ENCODE results near the gene PORCN.
"Not testable (repeated sequence)": the region's sequence is repeated elsewhere in the genome, so short reads cannot be mapped to it uniquely, and the experiment has no call there.

PORCN gene

DNA sequence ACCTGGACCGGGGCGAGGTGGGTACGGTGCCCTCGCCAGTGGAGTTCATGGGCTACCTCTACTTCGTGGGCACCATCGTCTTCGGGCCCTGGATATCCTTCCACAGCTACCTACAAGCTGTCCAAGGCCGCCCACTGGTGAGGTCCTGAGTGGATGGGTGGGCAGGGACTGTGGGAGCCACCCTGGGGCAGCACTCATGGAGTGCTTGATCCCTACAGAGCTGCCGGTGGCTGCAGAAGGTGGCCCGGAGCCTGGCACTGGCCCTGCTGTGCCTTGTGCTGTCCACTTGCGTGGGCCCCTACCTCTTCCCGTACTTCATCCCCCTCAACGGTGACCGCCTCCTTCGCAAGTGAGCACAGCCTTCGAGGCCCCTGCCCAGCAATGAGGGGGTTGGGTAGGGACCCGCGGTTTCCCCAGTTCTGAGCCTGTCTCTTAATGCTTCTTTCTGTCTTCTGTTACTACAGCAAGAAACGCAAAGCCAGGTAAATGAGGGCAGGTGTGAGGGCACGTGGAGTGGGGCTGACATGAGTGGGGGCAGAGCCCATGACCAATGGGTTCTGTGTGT, 3.7 kb downstream of the PORCN start:
- DNase-seq (ENCODE audit: low read depth) = no peak

DNA sequence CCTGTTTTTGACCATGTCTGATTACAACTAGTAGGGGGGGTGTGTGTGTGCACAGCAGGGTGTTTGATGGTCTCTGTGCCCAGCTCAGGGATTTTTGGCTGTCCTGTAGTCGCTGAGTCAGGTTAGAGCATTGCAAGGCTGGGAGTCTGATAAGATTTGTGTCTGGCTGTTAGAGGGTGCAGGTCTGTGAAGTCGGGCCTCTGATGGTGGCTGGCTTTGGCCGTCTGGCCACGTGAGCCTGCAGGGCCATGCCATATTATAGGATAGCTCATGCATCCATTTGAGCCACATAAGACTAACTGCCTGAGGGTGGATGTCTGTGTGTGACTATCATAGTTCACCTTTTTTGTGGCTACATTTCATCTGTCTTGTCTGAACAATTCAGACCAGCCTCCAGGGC, 4.9 kb downstream of the PORCN start:
- DNase-seq (ENCODE audit: low read depth) = no peak

DNA sequence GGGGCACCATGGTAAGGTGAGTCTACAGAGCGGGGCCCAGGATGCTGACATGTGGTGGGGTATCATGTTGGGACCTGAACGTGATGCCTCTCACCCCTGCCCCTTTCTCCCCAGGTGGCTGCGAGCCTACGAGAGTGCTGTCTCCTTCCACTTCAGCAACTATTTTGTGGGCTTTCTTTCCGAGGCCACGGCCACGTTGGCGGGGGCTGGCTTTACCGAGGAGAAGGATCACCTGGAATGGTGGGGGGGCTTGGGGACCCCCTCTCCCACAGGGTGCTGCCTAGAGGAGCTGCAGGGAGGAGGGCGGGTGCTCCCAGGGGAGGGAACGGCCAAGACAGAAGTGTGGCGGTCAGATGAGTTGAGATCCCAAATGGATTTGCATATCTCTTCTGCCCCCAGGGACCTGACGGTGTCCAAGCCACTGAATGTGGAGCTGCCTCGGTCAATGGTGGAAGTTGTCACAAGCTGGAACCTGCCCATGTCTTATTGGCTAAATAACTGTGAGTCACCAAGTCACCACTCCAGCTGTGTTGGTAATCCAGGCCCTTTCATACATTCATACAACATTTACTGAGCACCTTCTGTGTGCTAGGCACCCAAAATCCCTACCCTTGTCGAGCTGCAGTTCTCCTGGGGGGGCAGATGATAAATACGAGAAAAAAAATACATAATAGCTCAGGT, 5.5 kb downstream of the PORCN start:
- DNase-seq (ENCODE audit: low read depth) = no peak

DNA sequence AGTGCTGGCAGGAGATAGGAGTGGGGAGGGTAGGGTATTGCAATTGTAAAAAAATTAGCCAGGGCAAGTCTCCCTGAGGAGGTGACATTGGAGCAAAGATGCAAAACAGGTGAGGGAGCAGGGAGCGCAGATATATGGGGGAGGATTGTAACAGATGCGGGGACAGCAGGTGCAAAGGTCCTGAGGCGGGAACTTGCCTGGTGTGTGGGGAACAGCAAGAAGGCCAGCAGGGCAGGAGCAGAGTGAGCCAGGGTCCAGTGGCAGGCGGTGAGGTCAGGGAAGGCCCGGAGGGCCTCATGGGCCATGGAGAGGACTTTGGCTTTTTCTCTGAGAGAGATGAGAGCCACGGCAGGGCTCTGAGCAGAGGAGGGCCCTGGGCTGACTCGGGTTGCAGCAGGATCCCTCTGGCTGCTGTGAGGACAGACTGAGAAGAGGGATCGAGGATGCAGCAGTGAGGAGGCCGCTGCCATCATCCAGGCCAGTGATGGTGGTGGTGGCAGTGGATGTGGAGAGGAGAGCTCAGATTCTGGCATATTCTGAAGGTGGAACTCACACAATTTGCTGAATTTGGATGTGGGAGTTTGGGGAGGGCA, 6.2 kb downstream of the PORCN start:
- DNase-seq (ENCODE audit: low read depth) = no peak

DNA sequence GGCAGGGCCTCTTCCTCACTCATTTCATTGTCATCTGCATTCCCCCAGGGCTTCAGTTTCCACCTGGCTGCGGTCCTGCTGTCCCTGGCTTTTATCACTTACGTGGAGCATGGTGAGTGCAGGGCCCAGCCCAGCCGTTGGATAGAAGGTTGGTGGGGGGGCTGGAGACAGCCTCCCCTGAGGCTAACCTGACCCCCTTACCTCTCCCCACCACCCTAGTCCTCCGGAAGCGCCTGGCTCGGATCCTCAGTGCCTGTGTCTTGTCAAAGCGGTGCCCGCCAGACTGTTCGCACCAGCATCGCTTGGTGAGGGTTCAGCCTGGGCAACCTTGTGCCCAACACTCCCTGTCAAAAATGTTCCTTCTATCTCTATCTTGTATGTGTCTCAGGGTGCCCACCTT, 7.0 kb downstream of the PORCN start:
- DNase-seq (ENCODE audit: low read depth) = no peak

DNA sequence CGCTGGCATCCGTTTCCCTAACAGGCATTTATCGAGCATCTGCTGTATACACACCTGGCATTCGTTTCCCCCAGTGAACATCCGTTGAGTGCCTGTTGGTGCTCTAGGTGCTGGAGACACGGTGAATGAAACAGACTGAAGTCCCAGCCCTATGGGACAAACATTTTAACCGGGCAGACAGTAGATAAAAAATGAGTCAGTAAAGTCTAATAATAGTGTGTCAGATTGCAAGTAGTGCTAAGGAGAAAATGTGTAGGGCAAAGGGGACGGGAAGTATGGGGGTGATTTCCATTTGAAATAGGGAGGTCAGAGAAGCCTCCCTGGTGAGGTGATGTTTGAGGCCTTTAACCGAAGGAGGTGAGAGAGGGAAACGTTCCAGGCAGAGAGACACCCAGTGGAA, 7.5 kb downstream of the PORCN start:
- DNase-seq (ENCODE audit: low read depth) = no peak

GRCh38 chrX:48516987-48517386, 8.2 kb downstream of the PORCN start:
- DNase-seq (ENCODE audit: low read depth) = no peak

DNA sequence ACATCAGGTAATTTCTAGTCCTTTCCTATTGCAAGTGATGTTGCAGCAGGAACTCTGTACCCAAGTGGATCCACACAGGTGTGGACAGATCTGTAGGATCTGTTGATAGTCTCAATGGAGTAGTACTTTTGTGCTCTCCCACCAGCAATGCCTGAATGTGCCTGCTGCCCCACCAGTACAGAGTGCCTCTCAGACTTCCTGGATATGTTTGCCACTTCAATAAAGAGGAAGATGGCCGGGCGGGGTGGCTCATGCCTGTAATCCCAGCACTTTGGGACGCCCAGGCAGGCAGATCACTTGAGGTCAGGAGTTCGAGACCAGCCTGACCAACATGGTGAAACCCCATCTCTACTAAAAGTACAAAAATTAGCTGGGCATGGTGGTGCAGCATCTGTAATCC, 10.7 kb downstream of the PORCN start:
- not testable (repeated sequence) for DNase-seq (ENCODE audit: low read depth)

DNA sequence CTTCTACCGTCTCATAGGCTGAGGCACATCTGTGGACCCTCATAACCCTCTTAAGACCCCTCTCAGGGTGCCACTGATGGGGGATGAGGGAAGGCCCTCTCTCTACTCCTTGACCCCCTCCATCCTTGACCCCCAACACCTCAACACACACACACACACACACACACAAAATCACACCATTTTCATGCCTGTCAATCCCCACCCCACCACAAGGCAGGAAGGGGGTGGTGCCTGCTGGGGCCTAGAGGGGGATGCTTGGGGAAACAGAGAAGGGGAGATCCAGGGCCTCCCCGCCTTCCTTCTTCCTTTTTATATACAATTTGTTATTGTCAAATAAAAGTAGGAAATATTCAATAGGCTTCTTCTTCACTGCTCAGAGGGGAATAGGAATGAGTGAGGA, 11.7 kb downstream of the PORCN start:
- no peak for DNase-seq (ENCODE audit: low read depth)

GRCh38 chrX:48520976-48521352, 12.2 kb downstream of the PORCN start:
- DNase-seq (ENCODE audit: low read depth) = no peak

DNA sequence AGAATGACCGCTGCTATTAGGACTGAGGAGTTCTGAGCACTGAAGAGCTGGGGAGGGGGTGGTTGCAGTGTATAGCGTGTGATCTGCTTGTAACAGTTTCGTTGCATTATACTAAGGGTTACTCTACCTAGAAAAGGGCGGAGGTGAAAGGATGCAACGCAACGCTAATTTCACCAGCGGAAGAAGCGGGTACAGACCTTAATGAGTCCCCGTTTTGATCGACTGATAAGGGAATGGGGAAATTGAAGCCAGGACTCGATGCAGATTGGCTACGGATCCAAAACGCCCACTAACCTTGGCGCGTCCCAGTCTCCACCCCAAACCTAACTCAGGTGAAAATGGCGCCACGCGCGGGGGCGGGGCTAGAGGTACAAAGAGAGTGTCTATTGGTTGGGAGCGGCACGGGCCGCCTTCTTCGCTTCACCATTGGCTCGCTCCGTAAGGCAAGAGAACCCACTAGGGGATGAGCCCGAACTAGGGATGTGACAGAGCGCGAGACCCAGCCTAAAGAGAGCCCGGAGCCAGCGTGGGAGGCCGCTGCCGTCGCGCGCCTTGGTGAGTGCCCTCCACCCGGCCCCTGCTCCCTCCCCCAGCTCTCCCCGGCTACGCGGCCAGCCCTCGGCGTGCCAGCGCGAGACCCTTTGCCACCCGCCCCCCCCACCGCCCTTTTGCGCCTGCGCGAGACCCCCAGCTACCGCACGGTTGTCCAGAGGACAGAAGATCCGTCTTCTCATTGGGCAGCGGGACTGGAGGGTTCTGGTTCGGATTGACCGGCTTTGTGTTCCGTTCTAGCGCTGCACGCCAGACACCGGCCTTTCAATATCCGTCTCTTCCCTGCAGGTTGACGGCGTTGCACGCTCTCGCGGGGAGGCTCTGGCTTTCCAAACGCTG, 12.8 kb downstream of the PORCN start, which contains the start of gene EBP:
Gene EBP (plus strand): TSS at position 456 of the 891 bp plus-strand sequence. CDS start 1,964 bp downstream, outside the sequence.
- peak; percentile 70 for DNase-seq (ENCODE audit: low read depth)

DNA sequence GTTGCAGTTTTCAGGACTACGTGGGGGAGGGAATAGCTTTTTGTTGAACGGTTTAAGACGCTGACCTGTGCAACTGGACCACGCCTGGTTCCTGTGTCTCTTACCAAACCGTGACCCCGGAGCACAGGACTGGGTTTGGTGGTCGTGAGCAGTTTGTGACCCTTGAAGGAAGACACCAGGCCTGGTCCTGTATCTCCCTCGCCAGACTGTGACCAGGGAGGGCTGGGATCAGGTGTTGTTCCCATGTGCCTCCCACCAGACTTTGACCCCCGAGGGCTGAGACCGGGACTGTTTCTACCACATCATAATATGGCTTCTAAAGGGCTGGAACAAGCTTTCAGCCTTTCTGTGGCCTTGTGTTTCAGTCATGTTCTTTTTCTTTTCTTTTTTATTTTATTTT, 13.5 kb downstream of the PORCN start:
- DNase-seq (ENCODE audit: low read depth) = no peak

DNA sequence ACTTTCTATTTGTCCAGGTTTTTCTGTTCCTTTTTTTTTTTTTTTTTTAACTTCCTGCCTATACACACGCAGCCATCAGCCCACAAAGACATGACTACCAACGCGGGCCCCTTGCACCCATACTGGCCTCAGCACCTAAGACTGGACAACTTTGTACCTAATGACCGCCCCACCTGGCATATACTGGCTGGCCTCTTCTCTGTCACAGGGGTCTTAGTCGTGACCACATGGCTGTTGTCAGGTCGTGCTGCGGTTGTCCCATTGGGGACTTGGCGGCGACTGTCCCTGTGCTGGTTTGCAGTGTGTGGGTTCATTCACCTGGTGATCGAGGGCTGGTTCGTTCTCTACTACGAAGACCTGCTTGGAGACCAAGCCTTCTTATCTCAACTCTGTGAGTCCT, 14.9 kb downstream of the PORCN start:
- no peak for DNase-seq (ENCODE audit: low read depth)

GRCh38 chrX:48525853-48526252, 17.1 kb downstream of the PORCN start:
- DNase-seq (ENCODE audit: low read depth) = not testable (repeated sequence)

DNA sequence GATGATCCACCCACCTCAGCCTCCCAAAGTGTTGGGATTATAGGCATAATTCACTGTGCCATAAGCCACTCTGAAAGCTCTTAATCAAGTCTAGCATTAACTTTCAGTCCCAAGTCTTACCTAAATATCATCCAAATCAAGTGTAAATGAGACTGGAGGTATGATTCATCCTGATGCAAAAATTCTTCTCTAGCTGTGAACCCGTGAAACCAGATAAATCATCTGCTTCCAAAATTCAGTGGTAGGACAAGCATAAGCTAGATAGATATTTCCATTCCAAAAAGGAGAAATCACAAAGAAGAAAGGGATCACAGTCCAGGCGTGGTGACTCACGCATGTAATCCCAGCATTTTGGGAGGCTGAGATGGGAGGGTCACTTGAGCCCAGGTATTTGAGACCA, 21.9 kb downstream of the PORCN start:
- DNase-seq (ENCODE audit: low read depth) = no peak

DNA sequence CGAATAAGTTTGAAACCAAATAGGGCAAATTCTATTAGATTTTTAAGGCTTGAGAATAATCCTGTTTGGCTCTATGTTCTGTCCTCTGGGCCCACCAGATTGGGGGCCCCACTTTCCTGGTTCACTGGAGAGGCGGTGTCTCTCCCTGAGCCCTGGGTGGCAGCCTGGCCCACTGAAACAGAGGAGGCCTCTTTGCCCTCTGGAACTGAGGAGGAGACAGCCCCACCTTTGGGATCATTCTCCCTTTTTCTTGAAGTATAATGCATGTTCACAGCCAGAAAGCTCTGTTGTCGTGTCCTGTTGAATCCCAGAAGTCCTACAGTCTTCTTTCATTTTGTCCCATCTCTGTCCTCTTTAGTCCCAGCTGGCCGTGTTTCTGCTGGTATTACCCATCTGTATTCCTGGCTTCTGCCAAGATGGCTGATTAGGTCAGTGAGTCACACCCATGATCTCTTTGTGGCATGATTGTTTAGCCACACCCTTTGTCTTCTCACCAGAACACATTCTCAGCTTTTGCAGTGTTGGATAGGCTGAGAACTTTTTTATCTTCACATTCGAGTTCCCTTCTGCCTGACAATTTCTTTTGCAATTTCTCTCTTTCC, 22.7 kb downstream of the PORCN start:
- DNase-seq (ENCODE audit: low read depth) = peak; percentile 47

GRCh38 chrX:48532161-48532560, 23.4 kb downstream of the PORCN start:
- no peak for DNase-seq (ENCODE audit: low read depth)

DNA sequence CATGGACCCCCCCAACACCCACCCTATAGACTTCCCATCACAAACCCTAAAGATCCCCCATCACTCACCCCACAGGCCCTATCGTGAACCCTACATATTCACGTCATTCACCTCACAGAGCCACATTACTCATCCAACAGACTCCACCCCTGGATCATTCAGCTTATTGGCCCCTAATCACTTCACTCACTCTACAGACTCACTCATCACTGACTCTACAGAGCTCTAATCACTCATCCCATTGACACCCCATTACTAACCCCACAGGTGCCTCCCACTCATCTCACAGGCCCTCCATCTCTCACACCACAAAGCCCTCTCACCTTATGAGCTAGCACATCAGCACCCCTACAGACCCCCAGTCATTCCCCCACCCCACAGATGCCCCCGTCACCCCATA, 24.4 kb downstream of the PORCN start:
- no peak for DNase-seq (ENCODE audit: low read depth)

GRCh38 chrX:48538641-48539344, 30.0 kb downstream of the PORCN start:
- DNase-seq (ENCODE audit: low read depth) = no peak

DNA sequence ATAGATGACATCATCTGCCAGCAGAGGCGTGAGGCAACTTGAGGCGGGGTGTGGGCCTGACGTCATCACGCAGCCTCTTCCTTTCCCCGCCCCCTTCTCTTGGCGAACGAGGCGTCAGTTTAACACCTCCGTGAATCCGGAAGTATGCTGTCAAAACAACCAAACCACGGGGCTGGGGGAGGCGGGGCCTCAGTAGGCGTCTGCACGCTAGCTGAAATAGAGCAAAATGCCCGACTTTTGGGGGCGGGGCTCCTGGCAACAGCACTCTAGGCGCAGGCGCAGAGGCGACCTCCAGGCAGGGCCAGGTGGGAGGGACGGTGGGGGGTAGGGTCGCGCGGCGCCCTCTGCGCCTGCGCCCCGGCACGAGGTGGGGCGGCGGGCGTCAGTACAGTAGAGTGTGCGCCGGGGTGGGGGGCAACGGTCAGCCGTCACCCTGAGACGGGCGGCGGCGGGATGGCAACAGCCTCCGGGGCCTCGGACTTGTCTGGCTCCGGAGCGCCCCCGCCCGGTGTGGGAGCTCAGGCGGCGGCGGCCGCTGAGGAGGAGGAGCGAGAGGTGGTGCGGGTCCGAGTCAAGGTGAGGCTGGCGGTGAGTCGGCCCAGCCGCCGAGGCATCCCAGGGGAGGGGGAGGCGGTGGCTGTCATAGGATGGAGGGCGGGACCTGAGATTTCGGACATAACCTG, 30.7 kb downstream of the PORCN start, which contains the start of gene TBC1D25:
Gene TBC1D25 (plus strand): TSS at position 370 of the 683 bp plus-strand sequence. CDS start 84 bp downstream, at position 454.
- peak; percentile 96 for DNase-seq (ENCODE audit: low read depth)

DNA sequence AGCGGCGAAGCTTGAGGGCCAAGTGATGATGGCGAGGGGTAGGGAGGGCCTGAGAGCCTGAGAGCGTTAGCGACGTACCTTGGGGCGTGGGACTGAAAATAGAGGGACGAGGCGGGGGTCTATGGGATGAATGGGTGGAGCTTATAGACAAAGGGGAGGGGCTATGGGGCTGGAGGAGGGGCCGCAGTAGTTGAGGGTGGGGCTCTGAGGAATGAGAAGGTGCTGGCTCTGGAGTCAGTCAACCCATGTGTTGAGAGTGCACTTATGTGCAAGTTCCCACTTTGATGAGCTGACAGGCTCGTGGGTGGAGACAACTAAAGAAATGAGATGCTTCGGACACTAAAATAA, 31.2 kb downstream of the PORCN start:
- DNase-seq (ENCODE audit: low read depth) = no peak

All from fibroblast of the conjunctiva (primary cell).